A549 (cell line): Measurements from ENCODE around the gene SRSF4. TPM values are rescaled to one million over a fixed set of nuclear protein-coding genes. Genes with fewer than 3 reads are reported as not detected.

Experiments
- ATAC-seq, 2 experiments: fragments of 200-7000 bp in 1 of 2; fragments of >200 bp in 1 of 2; cut with Nextera tagmentation in 1 of 2; cut with Tn5 transposase in 1 of 2; 3 replicates each; pipeline versions ENCODE4 v1.8.0 to v1.9.1; 2018 to 2020; ENCODE audit warnings: mild to moderate bottlenecking in 1 of 2, moderate library complexity in 1 of 2
- CTCF ChIA-PET: fragments of 300-600 bp; sonication (Branson Sonifier 250); formaldehyde crosslinking; extraction: SDS; loops from one replicate; lab custom pipeline; 2021; ENCODE audit warnings: antibody characterized with exemption, inconsistent platforms; lab: Yijun Ruan, JAX
- POLR2A ChIA-PET: fragments of 350-600 bp; formaldehyde crosslinking; extraction: SDS; loops from one replicate; lab custom pipeline; 2021; ENCODE audit warnings: antibody characterized with exemption, inconsistent platforms; lab: Yijun Ruan, JAX
- DNase-seq, 2 experiments: peaks; one replicate each; pipeline versions ENCODE4 v3.0.0 to v3.0.0-alpha.2; 2011 to 2016; ENCODE audit warnings: low read depth in 1 of 2, low spot score in 1 of 2
- FAIRE-seq: peaks from 2 replicates; lab custom pipeline; 2011; peaks lifted over from hg19 to GRCh38; lab: Jason Lieb, UNC
- H3K27ac ChIP-seq, 2 experiments: fragments of >200 bp; sonication (Bioruptor Twin); formaldehyde crosslinking; 3 replicates each; pipeline ENCODE4 v1.5.1; 2016 to 2017
- H3K4me1 ChIP-seq: fragments of >200 bp; sonication (Bioruptor Twin); formaldehyde crosslinking; 3 replicates; pipeline ENCODE4 v1.6.1; 2016
- H3K4me2 ChIP-seq: fragments of >200 bp; sonication (Bioruptor Twin); formaldehyde crosslinking; 3 replicates; pipeline ENCODE4 v1.6.1; 2016
- H3K4me3 ChIP-seq: fragments of >200 bp; sonication (Bioruptor Twin); formaldehyde crosslinking; 3 replicates; pipeline ENCODE4 v1.5.1; 2016
- H3K9me3 ChIP-seq: fragments of >200 bp; sonication (Bioruptor Twin); formaldehyde crosslinking; 3 replicates; pipeline ENCODE4 v1.6.1; 2016
- CTCF ChIP-seq: fragments of >200 bp; sonication (Bioruptor Twin); formaldehyde crosslinking; IDR thresholded peaks from 3 replicates; pipeline ENCODE4 v1.5.1; 2016
- E2F6 ChIP-seq: IDR thresholded peaks from 2 replicates; pipeline ENCODE4 v1.6.1; 2012; ENCODE audit warnings: low read depth, borderline replicate concordance
- EHF ChIP-seq: fragments of 250-450 bp; sonication (Bioruptor Pico); IDR thresholded peaks from 2 replicates; pipeline ENCODE4 v1.5.0; 2020; ENCODE audit warnings: mild to moderate bottlenecking
- FOXS1 ChIP-seq: fragments of 250-450 bp; sonication (Bioruptor Pico); IDR thresholded peaks from 2 replicates; pipeline ENCODE4 v1.5.0; 2020; ENCODE audit warnings: mild to moderate bottlenecking, moderate library complexity
- GATA3 ChIP-seq: IDR thresholded peaks from 2 replicates; pipeline ENCODE4 v1.6.1; 2012; ENCODE audit warnings: borderline replicate concordance
- HES2 ChIP-seq: fragments of >200 bp; sonication (Bioruptor Twin); formaldehyde crosslinking; IDR thresholded peaks from 2 replicates; pipeline ENCODE4 v1.6.1; 2016
- HOXA7 ChIP-seq: fragments of 250-450 bp; sonication (Bioruptor Pico); IDR thresholded peaks from 2 replicates; pipeline ENCODE4 v1.5.0; 2020; ENCODE audit warnings: mild to moderate bottlenecking, moderate library complexity
- KDM1A ChIP-seq: fragments of 200-600 bp; sonication (generic); IDR thresholded peaks from 2 replicates; pipeline ENCODE4 v1.6.1; 2016; ENCODE audit warnings: low read depth, mild to moderate bottlenecking
- KDM5A ChIP-seq: fragments of 200-600 bp; sonication (generic); IDR thresholded peaks from 2 replicates; pipeline ENCODE4 v1.6.1; 2016; ENCODE audit warnings: antibody characterized with exemption, mild to moderate bottlenecking
- MYC ChIP-seq: IDR thresholded peaks from 2 replicates; pipeline ENCODE4 v1.6.1; 2012; ENCODE audit warnings: mild to moderate bottlenecking, inconsistent platforms, low read length, improper control_type of control experiment, borderline replicate concordance
- NR3C1 ChIP-seq: fragments of >200 bp; sonication (Bioruptor Twin); formaldehyde crosslinking; IDR thresholded peaks from 3 replicates; pipeline ENCODE4 v1.6.1; 2017
- POLR2AphosphoS2 ChIP-seq: conservative IDR thresholded peaks from 2 replicates; pipeline ENCODE4 v1.6.1; 2012; ENCODE audit warnings: low read length, improper control_type of control experiment, inconsistent platforms
- REST ChIP-seq: fragments of 200-600 bp; sonication (generic); IDR thresholded peaks from 2 replicates; pipeline ENCODE4 v1.6.1; 2016; ENCODE audit warnings: antibody characterized with exemption, mild to moderate bottlenecking, moderate library complexity
- SMC3 ChIP-seq: fragments of >200 bp; sonication (Bioruptor Twin); formaldehyde crosslinking; IDR thresholded peaks from 3 replicates; pipeline ENCODE4 v1.6.1; 2018; ENCODE audit warnings: inconsistent platforms
- USF2 ChIP-seq: fragments of 450-650 bp; IDR thresholded peaks from 2 replicates; pipeline ENCODE4 v1.6.1; 2014; ENCODE audit warnings: antibody characterized with exemption
- ZFP36 ChIP-seq: fragments of 450-650 bp; IDR thresholded peaks from 2 replicates; pipeline ENCODE4 v1.6.1; 2014; ENCODE audit warnings: borderline replicate concordance; ENCODE audit not compliant: partially characterized antibody
- ZSCAN20 ChIP-seq: fragments of 250-450 bp; sonication (Bioruptor Pico); IDR thresholded peaks from 2 replicates; pipeline ENCODE4 v1.8.0; 2022; ENCODE audit warnings: mild to moderate bottlenecking, moderate library complexity
- WGBS: methylation state at CpG from one replicate; pipeline ENCODE4 v1.1.6; 2017; ENCODE audit errors: missing lambda C conversion rate; 5-methylcytosine and 5-hydroxymethylcytosine counted together
- polyA plus RNA-seq, 4 experiments: library from polyadenylated mRNA; depleted of rRNA in 3 of 4; stranded (reverse); fragments of >200 nt; fragmentation: RNase III in 1 of 4; extraction: RNeasy Plus Mini Kit Qiagen cat#74134 plus additional on column Dnase treatment in 1 of 4; gene quantifications; 2 replicates in 3 of 4; 3 replicates in 1 of 4; pipeline ENCODE4 v1.2.3, GENCODE V29; 2011 to 2017

The SRSF4 gene
- polyA plus RNA-seq, 2 of the 4 experiments (the other 2 are of a cell fraction): 45.6 to 64.5 TPM

- TF ChIP-seq POLR2AphosphoS2 (no peak), KDM1A (no peak)
Measured at GRCh38 chr1:29190718-29191117, 9.0 kb upstream of the SRSF4 start (continued).

- ChIA-PET CTCF (interaction anchor here (1.8 to 2.9 kb wide), 2 partner anchors 11 to 16 kb away, joined by 6 to 13 read pairs; no protein-coding TSS in a partner anchor), POLR2A (no interaction called here)
- Histone ChIP-seq H3K4me1 (peaks cover 8% of the 10 kb centered on the region; the same call in 2 of the 3 replicates), H3K4me3 (no peak overlapping the region), H3K4me2 (no peak overlapping the region), H3K9me3 (no peaks in the 10 kb centered on the region), H3K27ac (no peak overlapping the region)
- FAIRE-seq (no peak), DNase-seq (no peak), ATAC-seq (no peak)
- 85% methylated on average over 1 of the region's 1 CpG for WGBS
- TF ChIP-seq SMC3 (no peak), FOXS1 (CRISPR knock-in tag) (no peak), CTCF (no peak), GATA3 (no peak), HES2 (no peak)
Measured at GRCh38 chr1:29186707-29187106, 5.0 kb upstream of the SRSF4 start.

GRCh38 chr1:29186252-29186651 is 4.6 kb upstream of the SRSF4 start:
- ATAC-seq (no peak), FAIRE-seq (no peak)
- WGBS: 64% methylated on average over 3 of the region's 3 CpGs
- Histone ChIP-seq H3K4me2 (no peak overlapping the region), H3K4me1 (peaks cover 8% of the 10 kb centered on the region; the same call in 2 of the 3 replicates), H3K9me3 (no peaks in the 10 kb centered on the region)
- POLR2A ChIA-PET: no interaction called here
- no peak for TF ChIP-seq REST
- TF ChIP-seq KDM1A: no peak
- no peak for TF ChIP-seq ZFP36
- no peak for TF ChIP-seq E2F6
- TF ChIP-seq EHF: no peak
- TF ChIP-seq FOXS1 (CRISPR knock-in tag): no peak
- no peak for TF ChIP-seq USF2
- TF ChIP-seq MYC: no peak
- TF ChIP-seq POLR2AphosphoS2: no peak
- TF ChIP-seq KDM5A: no peak
- no peak for TF ChIP-seq GATA3
- TF ChIP-seq ZSCAN20 (CRISPR knock-in tag): no peak
- TF ChIP-seq NR3C1: no peak
- TF ChIP-seq HES2: no peak
- TF ChIP-seq HOXA7 (CRISPR knock-in tag): no peak
- TF ChIP-seq, all 56 proteins: peak for 0
- CTCF ChIA-PET: interaction anchor here (1.8 to 2.9 kb wide), 2 partner anchors 11 to 17 kb away, joined by 6 to 13 read pairs; no protein-coding TSS in a partner anchor
- no peak overlapping the region for H3K27ac ChIP-seq
- no peak overlapping the region for H3K4me3 ChIP-seq
- DNase-seq: no peak
